ENCODE measurements around the gene GPC6. TPM values are rescaled to one million over a fixed set of nuclear protein-coding genes. Genes with fewer than 3 reads are reported as not detected.

Gene GPC6
- total RNA-seq, 1 donor from 2014 or later: 20.1 TPM

DNA sequence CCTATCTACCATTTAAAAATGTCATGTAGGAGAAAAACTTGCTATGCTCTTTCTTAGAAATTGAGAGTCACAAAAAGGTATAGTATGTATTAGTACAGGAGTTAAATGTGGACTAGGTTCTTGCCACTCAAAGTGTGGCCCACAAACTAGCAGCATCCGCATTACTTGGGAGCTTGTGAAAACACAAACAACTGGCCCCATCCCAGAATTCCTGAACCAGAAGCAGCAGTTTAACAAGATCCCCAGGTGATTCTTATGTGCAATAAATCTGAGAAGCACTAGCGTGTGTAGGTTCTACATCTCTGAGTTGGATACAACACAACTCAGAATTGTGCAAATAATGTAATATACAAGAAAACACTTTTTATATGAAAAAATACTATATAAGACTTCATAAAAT is 927.0 kb downstream of the GPC6 start:
- no peak for DNase-seq (ENCODE audit: low read depth)

- DNase-seq (ENCODE audit: low read depth): peak; percentile 80
Observed at GRCh38 chr13:94154367-94154766, 927.8 kb downstream of the GPC6 start.

GRCh38 chr13:94157705-94158218 is 931.2 kb downstream of the GPC6 start:
- no peak for DNase-seq (ENCODE audit: low read depth)

- no peak for DNase-seq (ENCODE audit: low read depth)
Observed at GRCh38 chr13:94160875-94161274, 934.3 kb downstream of the GPC6 start.

DNA sequence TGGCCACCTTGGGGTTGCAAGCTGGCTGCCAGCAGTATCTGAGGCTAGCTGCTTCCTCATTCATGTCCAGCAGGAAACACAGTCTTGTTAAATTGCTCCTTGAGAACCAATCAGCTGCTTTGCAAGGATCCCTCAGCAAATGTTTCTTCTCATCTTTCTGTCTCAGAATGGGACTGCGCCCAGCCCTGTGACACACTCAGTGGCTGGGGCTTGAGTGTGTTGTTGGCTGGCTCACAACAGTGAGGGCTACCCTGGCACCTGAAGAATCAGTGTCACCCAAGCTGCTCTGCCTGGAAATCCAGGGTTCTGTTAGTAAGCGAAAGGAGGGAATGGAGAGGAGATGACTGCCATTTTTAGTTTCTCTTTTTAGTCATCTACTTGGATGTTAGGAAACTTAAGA is 935.7 kb downstream of the GPC6 start:
- DNase-seq (ENCODE audit: low read depth): no peak

GRCh38 chr13:94163535-94163934 is 936.9 kb downstream of the GPC6 start:
- no peak for DNase-seq (ENCODE audit: low read depth)

- no peak for DNase-seq (ENCODE audit: low read depth)
Observed at GRCh38 chr13:94168783-94169453, 942.3 kb downstream of the GPC6 start.

GRCh38 chr13:94169454-94170144 is 943.0 kb downstream of the GPC6 start:
- no peak for DNase-seq (ENCODE audit: low read depth)

- no peak for DNase-seq (ENCODE audit: low read depth)
Observed at GRCh38 chr13:94170145-94170571, 943.6 kb downstream of the GPC6 start.

GRCh38 chr13:94172416-94172815 is 945.8 kb downstream of the GPC6 start:
- no peak for DNase-seq (ENCODE audit: low read depth)

GRCh38 chr13:94173312-94173854 is 946.8 kb downstream of the GPC6 start:
- DNase-seq (ENCODE audit: low read depth): peak; percentile 60

DNA sequence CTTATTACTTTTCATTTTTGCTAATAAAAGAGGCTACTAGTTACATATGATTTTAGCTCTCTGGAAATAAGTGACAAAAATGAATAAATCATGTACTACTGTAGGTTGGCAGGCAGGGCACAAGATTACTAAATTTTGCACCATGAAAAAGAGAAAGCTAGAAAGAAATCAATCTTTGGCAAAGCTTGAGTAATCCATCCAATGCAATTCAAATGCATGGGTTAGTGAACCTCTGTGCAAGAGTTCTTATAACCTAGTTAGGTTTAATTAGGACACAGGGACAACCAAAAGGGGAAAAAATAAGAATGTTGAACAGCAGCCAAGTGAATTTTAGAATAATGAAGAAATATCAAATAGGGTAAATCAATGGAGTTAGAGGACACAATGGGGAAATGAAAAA is 947.4 kb downstream of the GPC6 start:
- no peak for DNase-seq (ENCODE audit: low read depth)

- DNase-seq (ENCODE audit: low read depth): no peak
Observed at GRCh38 chr13:94175076-94175475, 948.5 kb downstream of the GPC6 start.

DNA sequence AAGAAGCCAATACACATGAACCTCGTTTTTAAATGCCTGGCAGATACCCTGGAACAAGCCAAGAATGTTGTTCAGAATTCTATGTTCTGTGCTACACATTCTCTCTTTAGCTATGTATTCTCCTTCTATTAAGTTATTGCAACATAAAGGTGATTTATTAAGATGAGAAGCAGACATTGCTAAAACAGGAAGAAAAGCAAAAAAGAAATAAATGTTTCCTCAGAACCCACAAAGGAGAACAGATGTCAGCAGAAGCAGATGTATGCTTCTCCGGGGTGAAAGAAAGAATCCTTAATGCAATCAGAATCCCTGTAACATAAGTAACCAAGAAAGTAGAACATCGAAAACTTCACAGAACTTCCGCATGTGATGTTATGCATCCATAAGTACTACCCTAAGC is 950.0 kb downstream of the GPC6 start:
- no peak for DNase-seq (ENCODE audit: low read depth)

- DNase-seq (ENCODE audit: low read depth): no peak
Observed at GRCh38 chr13:94177041-94177440, 950.4 kb downstream of the GPC6 start.

DNA sequence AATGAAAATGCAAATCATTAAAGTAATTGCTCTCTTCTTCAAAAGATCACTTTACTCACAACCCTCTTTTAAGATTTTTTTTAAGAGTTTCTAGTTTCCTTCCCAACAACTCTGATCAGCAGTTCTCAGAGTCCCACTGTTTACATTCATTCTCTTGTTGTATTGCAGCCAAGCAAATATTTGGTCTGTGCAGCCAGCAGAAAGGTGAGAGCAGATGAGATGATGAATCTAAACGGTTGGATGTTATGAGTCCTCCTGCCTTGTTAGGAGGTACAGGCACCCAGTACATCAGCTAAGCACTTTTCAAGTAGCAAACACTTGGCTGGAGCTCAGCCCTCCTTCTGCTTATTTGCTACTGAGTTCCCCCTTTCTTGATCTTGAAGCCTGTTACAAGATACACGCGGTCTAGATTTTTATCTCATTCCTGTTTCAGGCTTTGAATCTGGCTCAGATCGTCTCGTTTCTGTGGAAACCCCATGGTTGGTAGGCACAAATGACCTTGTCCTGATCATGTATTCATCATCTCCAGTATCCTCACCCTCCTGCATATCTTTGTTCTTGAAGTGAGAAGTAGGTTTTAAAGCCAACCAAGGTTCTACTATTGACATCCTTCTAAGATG is 952.1 kb downstream of the GPC6 start:
- DNase-seq (ENCODE audit: low read depth): no peak

- DNase-seq (ENCODE audit: low read depth): no peak
Observed at GRCh38 chr13:94181461-94182107, 955.0 kb downstream of the GPC6 start.

- DNase-seq (ENCODE audit: low read depth): no peak
Observed at GRCh38 chr13:94182185-94182761, 955.7 kb downstream of the GPC6 start.

DNA sequence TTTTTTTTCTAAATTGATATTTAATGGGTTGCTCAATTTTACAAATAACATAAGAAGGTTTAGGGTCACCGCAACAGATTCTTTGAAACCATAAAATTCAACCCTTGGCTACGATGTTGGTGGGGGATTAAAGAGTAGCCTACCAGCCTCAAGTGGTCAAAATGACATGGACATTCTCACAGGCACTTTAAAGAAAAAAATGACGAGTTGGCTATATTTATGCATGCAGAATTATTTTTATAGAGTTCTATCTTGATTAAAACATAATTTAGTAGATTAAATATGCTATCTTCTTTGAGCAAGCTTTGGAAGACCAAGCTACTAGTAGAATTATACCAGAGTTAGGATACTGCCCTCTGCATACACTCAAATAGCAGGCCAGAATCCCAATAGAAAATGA is 959.9 kb downstream of the GPC6 start:
- DNase-seq (ENCODE audit: low read depth): no peak

DNA sequence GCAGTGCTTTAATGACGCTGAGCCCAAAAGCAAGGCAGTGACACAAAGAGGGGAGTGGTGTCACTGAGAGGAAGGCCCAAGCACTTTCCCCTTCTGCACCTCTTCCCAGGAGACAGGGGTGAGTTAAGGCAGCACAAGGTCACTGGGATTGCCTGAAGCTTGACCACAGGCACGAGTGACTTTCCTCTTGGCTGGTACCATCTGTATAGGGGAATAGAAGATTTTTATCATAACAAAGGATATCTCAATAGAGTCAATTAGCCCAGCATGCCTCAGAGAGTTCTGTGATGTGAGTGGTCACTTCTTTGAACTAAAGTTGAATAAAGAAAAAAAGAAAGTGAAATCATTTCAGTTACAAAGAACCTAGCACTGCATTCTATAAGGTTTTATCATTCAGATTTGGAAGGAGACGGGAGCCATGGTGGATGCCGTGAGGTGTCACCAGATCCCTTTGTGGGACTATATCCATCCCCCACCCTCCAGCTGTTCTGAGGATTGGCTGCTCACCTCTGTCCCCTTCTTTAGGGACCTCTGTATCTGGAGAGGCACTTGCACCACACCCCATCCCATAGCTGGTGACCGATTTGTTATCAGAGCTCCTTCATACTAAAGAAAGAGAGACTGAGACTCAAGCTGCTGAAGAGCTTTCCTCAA is 961.7 kb downstream of the GPC6 start:
- DNase-seq (ENCODE audit: low read depth): peak; percentile 27
